Bronchial epithelial cell (primary cell): Measurements from ENCODE around the gene SSTR3. TPM values are rescaled to one million over a fixed set of nuclear protein-coding genes. Genes with fewer than 3 reads are reported as not detected.

Experiments
- DNase-seq: peaks from one replicate; pipeline ENCODE4 v3.0.0-alpha.2; 2010; ENCODE audit warnings: low read depth
- FAIRE-seq: peaks from 2 replicates; lab custom pipeline; 2011; peaks lifted over from hg19 to GRCh38; lab: Jason Lieb, UNC
- H3K27me3 ChIP-seq: 2 replicates; pipeline ENCODE4 v1.5.1; 2011; ENCODE audit warnings: low read length; ENCODE audit not compliant: control insufficient read depth, insufficient read depth
- H3K36me3 ChIP-seq: 2 replicates; pipeline ENCODE4 v1.5.1; 2011; ENCODE audit warnings: low read length; ENCODE audit not compliant: control insufficient read depth, insufficient read depth
- H3K4me3 ChIP-seq: 2 replicates; pipeline ENCODE4 v1.5.1; 2011; ENCODE audit warnings: mild to moderate bottlenecking, low read depth, low read length, control low read depth
- CTCF ChIP-seq: IDR thresholded peaks from 2 replicates; pipeline ENCODE4 v1.5.1; 2011; ENCODE audit warnings: mild to moderate bottlenecking, moderate library complexity, low read length, control low read depth, inconsistent platforms; ENCODE audit not compliant: insufficient read depth, severe bottlenecking
- total RNA-seq: library from RNA; depleted of rRNA; stranded (reverse); fragments of >200 nt; gene quantifications from 2 replicates; pipeline ENCODE4 v1.2.1, GENCODE V29; 2014

SSTR3 gene
- total RNA-seq, 1 donor from 2014 or later = not detected

- no peak for DNase-seq
- H3K27me3 ChIP-seq = peaks cover 4% of the 10 kb centered on the region
- no peak for TF ChIP-seq CTCF
- no peak for FAIRE-seq
- H3K4me3 ChIP-seq = no peak overlapping the region
- no peaks in the 10 kb centered on the region for H3K36me3 ChIP-seq
Measured at GRCh38 chr22:37167981-37168647, 44.2 kb downstream of the SSTR3 start.

GRCh38 chr22:37167176-37167980 lies 44.9 kb downstream of the SSTR3 start:
- no peak for DNase-seq
- peaks cover 5% of the 10 kb centered on the region for H3K27me3 ChIP-seq
- FAIRE-seq = no peak
- H3K36me3 ChIP-seq = no peaks in the 10 kb centered on the region
- no peak overlapping the region for H3K4me3 ChIP-seq
- no peak for TF ChIP-seq CTCF

- FAIRE-seq = no peak
- peak; percentile 92 for TF ChIP-seq CTCF
- Histone ChIP-seq H3K4me3 (no peak overlapping the region), H3K36me3 (no peaks in the 10 kb centered on the region), H3K27me3 (peaks cover 5% of the 10 kb centered on the region)
- peak; percentile 44 for DNase-seq
Measured at GRCh38 chr22:37166675-37167066, 45.6 kb downstream of the SSTR3 start.

- FAIRE-seq (no peak), DNase-seq (no peak)
- no peak for TF ChIP-seq CTCF
- peaks cover 3% of the 10 kb centered on the region for H3K27me3 ChIP-seq
- no peak overlapping the region for H3K4me3 ChIP-seq
- no peaks in the 10 kb centered on the region for H3K36me3 ChIP-seq
Measured at GRCh38 chr22:37165940-37166674, 46.2 kb downstream of the SSTR3 start.

- no peak for TF ChIP-seq CTCF
- DNase-seq (no peak), FAIRE-seq (no peak)
- Histone ChIP-seq H3K36me3 (no peaks in the 10 kb centered on the region), H3K27me3 (peaks cover 3% of the 10 kb centered on the region), H3K4me3 (no peak overlapping the region)
Measured at GRCh38 chr22:37165066-37165465, 47.2 kb downstream of the SSTR3 start.
